ENCODE data around the gene EFCAB11.
A peak's percentile ranks its signal among the peaks of the same experiment; 100 is the strongest.

EFCAB11 gene

DNA sequence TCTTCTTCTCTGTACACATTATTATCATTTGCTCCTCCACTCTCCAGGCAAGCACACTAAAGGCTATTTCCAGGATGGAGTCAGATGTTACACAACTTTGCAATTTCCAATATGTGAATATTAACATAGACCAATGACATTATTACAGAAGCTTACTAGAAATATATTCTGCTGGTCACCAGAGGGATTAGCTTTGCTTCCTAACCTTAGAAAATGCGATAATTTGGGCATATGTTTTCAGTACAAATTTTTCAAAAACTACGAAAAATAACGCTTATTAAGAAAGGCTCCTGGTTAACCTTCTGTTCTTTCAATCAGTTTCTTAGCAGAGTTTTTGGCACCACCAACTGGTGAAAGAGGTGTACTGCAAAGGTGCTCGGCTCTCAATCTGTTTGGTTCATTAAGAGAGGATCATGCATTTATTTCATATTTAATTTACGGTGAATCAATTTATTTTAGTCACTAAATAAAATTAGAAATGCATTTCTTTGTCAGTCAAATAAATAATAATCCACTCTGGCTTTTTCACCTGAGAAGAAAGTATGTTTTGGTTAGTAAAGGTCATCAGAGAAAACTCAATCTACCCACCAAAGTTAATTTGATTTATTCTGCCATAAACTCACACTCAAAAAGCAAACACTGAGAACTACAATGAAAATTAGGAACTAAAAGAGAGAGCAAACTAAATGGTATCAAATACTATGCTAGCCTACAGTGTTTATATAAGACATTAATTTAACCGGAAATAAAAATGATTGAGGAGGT lies 39.2 kb downstream of the EFCAB11 start:
- no peaks in the 10 kb centered on the region for H3K79me2 ChIP-seq (ENCODE audit: control insufficient read depth, low read length)
- no peaks in the 10 kb centered on the region for H3F3A ChIP-seq (ENCODE audit: control insufficient read depth, insufficient read depth)
- H3K4me3 ChIP-seq (ENCODE audit: low read length) = no peak overlapping the region
- no peak overlapping the region for H3K27ac ChIP-seq (ENCODE audit: low read depth, low read length)
- peaks cover 3% of the 10 kb centered on the region; the same call in 1 of the 2 replicates for H3K4me1 ChIP-seq (ENCODE audit: control insufficient read depth, low read length)
- no peak overlapping the region for H3K4me2 ChIP-seq (ENCODE audit: low read length)
- H3K36me3 ChIP-seq (ENCODE audit: control insufficient read depth, low read length) = no peaks in the 10 kb centered on the region
- H3K27me3 ChIP-seq (ENCODE audit: control insufficient read depth, low read length) = 0 out of 2 replicates have a peak, but pooled peaks cover 3% of the 10 kb centered on the region
- TF ChIP-seq, protein P1, sequence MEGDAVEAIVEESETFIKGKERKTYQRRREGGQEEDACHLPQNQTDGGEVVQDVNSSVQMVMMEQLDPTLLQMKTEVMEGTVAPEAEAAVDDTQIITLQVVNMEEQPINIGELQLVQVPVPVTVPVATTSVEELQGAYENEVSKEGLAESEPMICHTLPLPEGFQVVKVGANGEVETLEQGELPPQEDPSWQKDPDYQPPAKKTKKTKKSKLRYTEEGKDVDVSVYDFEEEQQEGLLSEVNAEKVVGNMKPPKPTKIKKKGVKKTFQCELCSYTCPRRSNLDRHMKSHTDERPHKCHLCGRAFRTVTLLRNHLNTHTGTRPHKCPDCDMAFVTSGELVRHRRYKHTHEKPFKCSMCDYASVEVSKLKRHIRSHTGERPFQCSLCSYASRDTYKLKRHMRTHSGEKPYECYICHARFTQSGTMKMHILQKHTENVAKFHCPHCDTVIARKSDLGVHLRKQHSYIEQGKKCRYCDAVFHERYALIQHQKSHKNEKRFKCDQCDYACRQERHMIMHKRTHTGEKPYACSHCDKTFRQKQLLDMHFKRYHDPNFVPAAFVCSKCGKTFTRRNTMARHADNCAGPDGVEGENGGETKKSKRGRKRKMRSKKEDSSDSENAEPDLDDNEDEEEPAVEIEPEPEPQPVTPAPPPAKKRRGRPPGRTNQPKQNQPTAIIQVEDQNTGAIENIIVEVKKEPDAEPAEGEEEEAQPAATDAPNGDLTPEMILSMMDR (IDR thresholded peaks at IDR 0.05; ENCODE audit: low read depth, low read length, poor library complexity, severe bottlenecking) = peak; percentile 89
- no peak for TF ChIP-seq EZH2phosphoT487 (IDR thresholded peaks at IDR 0.05; ENCODE audit: borderline replicate concordance, low read length)
- H3K9me3 ChIP-seq (ENCODE audit: control insufficient read depth, insufficient read depth, low read length) = no peaks in the 10 kb centered on the region
- H3K9me2 ChIP-seq (replicated peaks; ENCODE audit: control insufficient read depth, low read length) = no peaks in the 10 kb centered on the region
- H4K20me1 ChIP-seq (ENCODE audit: control insufficient read depth, insufficient read depth, low read depth, low read length) = no peaks in the 10 kb centered on the region

DNA sequence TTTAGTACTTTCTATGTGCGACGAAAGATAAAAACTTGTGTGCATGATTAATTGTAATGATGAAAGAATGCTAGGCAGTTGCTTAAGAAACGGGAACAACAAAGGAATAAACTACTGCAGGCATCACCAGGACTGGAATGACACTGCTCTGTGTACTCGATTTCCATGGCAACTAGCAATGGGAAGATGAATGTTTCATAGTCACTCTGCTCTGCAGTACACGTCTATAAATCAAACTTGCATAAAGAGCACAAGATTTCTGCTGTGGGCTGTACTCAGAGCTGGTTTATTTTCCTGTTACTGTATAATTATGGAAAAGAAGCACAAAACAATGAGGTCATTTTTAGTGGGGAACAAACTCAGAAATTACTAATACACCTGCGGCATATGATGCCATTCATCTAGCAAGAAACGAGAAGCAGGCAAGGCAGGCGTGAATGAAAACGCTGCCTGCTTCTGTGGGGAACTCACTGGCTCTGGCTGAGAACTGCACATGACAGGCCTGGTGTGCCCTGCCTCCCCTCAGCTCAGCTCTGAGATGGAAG lies 41.8 kb downstream of the EFCAB11 start:
- H3K27ac ChIP-seq (ENCODE audit: low read depth, low read length) = no peak overlapping the region
- H3K4me3 ChIP-seq (ENCODE audit: low read length) = no peak overlapping the region
- H3K9me3 ChIP-seq (ENCODE audit: control insufficient read depth, insufficient read depth, low read length) = no peaks in the 10 kb centered on the region
- H4K20me1 ChIP-seq (ENCODE audit: control insufficient read depth, insufficient read depth, low read depth, low read length) = no peaks in the 10 kb centered on the region
- no peaks in the 10 kb centered on the region for H3F3A ChIP-seq (ENCODE audit: control insufficient read depth, insufficient read depth)
- H3K4me1 ChIP-seq (ENCODE audit: control insufficient read depth, low read length) = peaks cover 3% of the 10 kb centered on the region; the same call in 1 of the 2 replicates
- no peaks in the 10 kb centered on the region for H3K79me2 ChIP-seq (ENCODE audit: control insufficient read depth, low read length)
- TF ChIP-seq, protein P1 (IDR thresholded peaks at IDR 0.05; ENCODE audit: low read depth, low read length, poor library complexity, severe bottlenecking) = no peak
- no peaks in the 10 kb centered on the region for H3K36me3 ChIP-seq (ENCODE audit: control insufficient read depth, low read length)
- no peaks in the 10 kb centered on the region for H3K9me2 ChIP-seq (replicated peaks; ENCODE audit: control insufficient read depth, low read length)
- 0 out of 2 replicates have a peak, but pooled peaks cover 3% of the 10 kb centered on the region for H3K27me3 ChIP-seq (ENCODE audit: control insufficient read depth, low read length)
- H3K4me2 ChIP-seq (ENCODE audit: low read length) = no peak overlapping the region

DNA sequence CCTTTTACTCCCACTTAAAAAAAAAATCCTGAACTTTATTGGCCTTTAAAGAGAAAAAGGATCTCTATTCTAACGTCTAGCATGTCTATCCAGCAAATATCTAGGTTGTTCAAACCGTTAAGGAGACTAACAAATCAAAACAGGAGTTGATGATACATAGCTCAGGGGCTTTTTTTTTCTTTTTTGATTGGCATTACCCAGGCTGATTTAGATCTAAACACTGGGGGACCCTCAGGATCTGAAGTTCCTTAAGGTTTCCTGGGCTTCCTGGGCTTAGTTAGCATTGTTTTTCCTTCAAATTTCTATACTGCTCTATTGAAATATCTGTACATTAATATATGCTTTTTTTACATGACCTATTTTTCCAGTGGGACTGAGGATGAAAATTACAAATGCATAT lies 42.3 kb downstream of the EFCAB11 start:
- Histone ChIP-seq H4K20me1 (ENCODE audit: control insufficient read depth, insufficient read depth, low read depth, low read length) (no peaks in the 10 kb centered on the region), H3F3A (ENCODE audit: control insufficient read depth, insufficient read depth) (no peaks in the 10 kb centered on the region), H3K9me3 (ENCODE audit: control insufficient read depth, insufficient read depth, low read length) (no peaks in the 10 kb centered on the region), H3K79me2 (ENCODE audit: control insufficient read depth, low read length) (no peaks in the 10 kb centered on the region), H3K4me3 (ENCODE audit: low read length) (no peak overlapping the region), H3K36me3 (ENCODE audit: control insufficient read depth, low read length) (no peaks in the 10 kb centered on the region), H3K4me2 (ENCODE audit: low read length) (no peak overlapping the region), H3K9me2 (replicated peaks; ENCODE audit: control insufficient read depth, low read length) (no peaks in the 10 kb centered on the region), H3K27ac (ENCODE audit: low read depth, low read length) (no peak overlapping the region), H3K4me1 (ENCODE audit: control insufficient read depth, low read length) (peaks cover 3% of the 10 kb centered on the region; the same call in 1 of the 2 replicates), H3K27me3 (ENCODE audit: control insufficient read depth, low read length) (0 out of 2 replicates have a peak, but pooled peaks cover 3% of the 10 kb centered on the region)
- TF ChIP-seq, protein P1 (IDR thresholded peaks at IDR 0.05; ENCODE audit: low read depth, low read length, poor library complexity, severe bottlenecking) = no peak
- TF ChIP-seq EZH2phosphoT487 (IDR thresholded peaks at IDR 0.05; ENCODE audit: borderline replicate concordance, low read length) = no peak
